Urinary bladder (tissue), 2 donors: ENCODE results near the gene LCE1C. TPM values are rescaled to one million over a fixed set of nuclear protein-coding genes. Genes with fewer than 3 reads are reported as not detected.

ENCODE experiments used
- polyA plus RNA-seq: library from polyadenylated mRNA; stranded (reverse); fragments of 200-250 nt; gene quantifications from one replicate; pipeline ENCODE4 v1.2.3, GENCODE V29; 2013
- total RNA-seq: library from RNA; depleted of rRNA; stranded (reverse); fragments of >200 nt; gene quantifications from one replicate; pipeline ENCODE4 v1.2.3, GENCODE V29; 2014
- donor health status: healthy.

Gene LCE1C
- total and polyA plus RNA-seq, 2 donors, result not detected

Other genes with a start within 250 kb of the LCE1C start
- gene LCE3E, start 239.9 kb downstream of the LCE1C start, total RNA-seq, result not detected
- gene LCE3E, start 239.9 kb downstream of the LCE1C start, polyA plus RNA-seq, result not detected
- gene LCE3D, start 226.1 kb downstream of the LCE1C start, total RNA-seq, result not detected
- gene LCE3D, start 226.1 kb downstream of the LCE1C start, polyA plus RNA-seq, result not detected
- gene LCE3C, start 206.4 kb downstream of the LCE1C start, total RNA-seq, result not detected
- gene LCE3C, start 206.4 kb downstream of the LCE1C start, polyA plus RNA-seq, result not detected
- not detected for gene LCE3B, start 192.8 kb downstream of the LCE1C start, total RNA-seq
- gene LCE3B, start 192.8 kb downstream of the LCE1C start, polyA plus RNA-seq, result not detected
- gene LCE3A, start 183.5 kb downstream of the LCE1C start, total RNA-seq, result not detected
- gene LCE3A, start 183.5 kb downstream of the LCE1C start, polyA plus RNA-seq, result not detected
- not detected for gene LCE2D, start 143.3 kb downstream of the LCE1C start, total RNA-seq
- gene LCE2D, start 143.3 kb downstream of the LCE1C start, polyA plus RNA-seq, result not detected
- not detected for gene LCE2C, start 131.4 kb downstream of the LCE1C start, total RNA-seq
- gene LCE2C, start 131.4 kb downstream of the LCE1C start, polyA plus RNA-seq, result not detected
- gene LCE2B, start 120.5 kb downstream of the LCE1C start, total RNA-seq, result not detected
- gene LCE2B, start 120.5 kb downstream of the LCE1C start, polyA plus RNA-seq, result not detected
- gene LCE2A, start 108.3 kb downstream of the LCE1C start, total RNA-seq, result not detected
- gene LCE2A, start 108.3 kb downstream of the LCE1C start, polyA plus RNA-seq, result not detected
- not detected for gene LCE4A, start 98.5 kb downstream of the LCE1C start, total RNA-seq
- gene LCE4A, start 98.5 kb downstream of the LCE1C start, polyA plus RNA-seq, result not detected
- gene KPRP, start 48.6 kb downstream of the LCE1C start, total RNA-seq, result not detected
- gene KPRP, start 48.6 kb downstream of the LCE1C start, polyA plus RNA-seq, result not detected
- gene LCE1F, start 31.5 kb downstream of the LCE1C start, total RNA-seq, result not detected
- not detected for gene LCE1F, start 31.5 kb downstream of the LCE1C start, polyA plus RNA-seq
- not detected for gene LCE1E, start 20.4 kb downstream of the LCE1C start, total RNA-seq
- 0.15 TPM for gene LCE1E, start 20.4 kb downstream of the LCE1C start, polyA plus RNA-seq
- gene LCE1D, start 9.9 kb downstream of the LCE1C start, total RNA-seq, result not detected
- gene LCE1D, start 9.9 kb downstream of the LCE1C start, polyA plus RNA-seq, result not detected
- not detected for gene LCE1B, start 5.3 kb upstream of the LCE1C start, total RNA-seq
- not detected for gene LCE1B, start 5.3 kb upstream of the LCE1C start, polyA plus RNA-seq
- gene LCE1A, start 20.8 kb upstream of the LCE1C start, total RNA-seq, result not detected
- gene LCE1A, start 20.8 kb upstream of the LCE1C start, polyA plus RNA-seq, result not detected
- not detected for gene LCE6A, start 36.2 kb upstream of the LCE1C start, total RNA-seq
- not detected for gene LCE6A, start 36.2 kb upstream of the LCE1C start, polyA plus RNA-seq
- not detected for gene LCE7A, start 53.3 kb upstream of the LCE1C start, total RNA-seq
- not detected for gene LCE7A, start 53.3 kb upstream of the LCE1C start, polyA plus RNA-seq
- not detected for gene SMCP, start 71.7 kb upstream of the LCE1C start, total RNA-seq
- not detected for gene SMCP, start 71.7 kb upstream of the LCE1C start, polyA plus RNA-seq
- 2.7 TPM for gene IVL, start 101.9 kb upstream of the LCE1C start, total RNA-seq
- 9.5 TPM for gene IVL, start 101.9 kb upstream of the LCE1C start, polyA plus RNA-seq
- not detected for gene SPRR5, start 140.6 kb upstream of the LCE1C start, total RNA-seq
- not detected for gene SPRR5, start 140.6 kb upstream of the LCE1C start, polyA plus RNA-seq
- not detected for gene SPRR4, start 164.0 kb upstream of the LCE1C start, total RNA-seq
- not detected for gene SPRR4, start 164.0 kb upstream of the LCE1C start, polyA plus RNA-seq
- gene SPRR1A, start 177.4 kb upstream of the LCE1C start, total RNA-seq, result not detected
- not detected for gene SPRR1A, start 177.4 kb upstream of the LCE1C start, polyA plus RNA-seq
- gene SPRR3, start 195.1 kb upstream of the LCE1C start, total RNA-seq, result 10.0 TPM
- gene SPRR3, start 195.1 kb upstream of the LCE1C start, polyA plus RNA-seq, result 0.65 TPM
- not detected for gene SPRR1B, start 224.6 kb upstream of the LCE1C start, total RNA-seq
- not detected for gene SPRR1B, start 224.6 kb upstream of the LCE1C start, polyA plus RNA-seq
- not detected for gene SPRR2D, start 234.5 kb upstream of the LCE1C start, total RNA-seq
- gene SPRR2D, start 234.5 kb upstream of the LCE1C start, polyA plus RNA-seq, result not detected